SK-N-SH (cell line): Measurements from ENCODE around the gene CHSY1. TPM values are rescaled to one million over a fixed set of nuclear protein-coding genes. Genes with fewer than 3 reads are reported as not detected.
A peak's percentile ranks its signal among the peaks of the same experiment; 100 is the strongest.

Experiments
- CTCF ChIA-PET: fragments of 300-600, 350-600 bp; formaldehyde crosslinking; extraction: SDS; loops from one replicate; lab custom pipeline; 2021; lab: Yijun Ruan, JAX
- POLR2A ChIA-PET: fragments of 350-600 bp; sonication (Branson Sonifier 250); formaldehyde crosslinking; extraction: SDS; loops from one replicate; lab custom pipeline; 2020; ENCODE audit warnings: antibody characterized with exemption, inconsistent platforms; lab: Yijun Ruan, JAX
- DNase-seq: peaks from one replicate; pipeline ENCODE4 v3.0.0; 2012
- H2AFZ ChIP-seq: fragments of 200-600 bp; sonication (generic); 2 replicates; pipeline ENCODE4 v1.8.1; 2016; ENCODE audit warnings: antibody characterized with exemption, mild to moderate bottlenecking, low read depth
- H3F3A ChIP-seq: fragments of 200-600 bp; sonication (generic); replicated peaks from 2 replicates; pipeline ENCODE3; 2016; ENCODE audit warnings: antibody characterized with exemption, mild to moderate bottlenecking; ENCODE audit not compliant: insufficient read depth
- H3K27ac ChIP-seq, 2 experiments: fragments of 200-500 bp in 1 of 2; fragments of 200-600 bp in 1 of 2; sonication (Bioruptor generic) in 1 of 2; sonication (generic), shearing (Covaris generic) in 1 of 2; 2 replicates each; pipeline versions ENCODE4 v1.5.1 to v1.6.1; 2014 to 2016; ENCODE audit warnings: low read depth in 2 of 2, inconsistent platforms in 1 of 2, low read length in 1 of 2, mild to moderate bottlenecking in 1 of 2, mixed read lengths in 1 of 2
- H3K27me3 ChIP-seq: fragments of 200-600 bp; sonication (generic), shearing (Covaris generic); 2 replicates; pipeline ENCODE4 v1.6.1; 2016; ENCODE audit warnings: mixed run types; ENCODE audit not compliant: insufficient read depth
- H3K36me3 ChIP-seq, 2 experiments: fragments of 200-500 bp in 1 of 2; fragments of 200-600 bp in 1 of 2; sonication (Bioruptor generic) in 1 of 2; sonication (generic) in 1 of 2; replicated peaks in 1 of 2; 2 replicates each; pipeline versions ENCODE3 to v1.5.1; 2014 to 2016; ENCODE audit warnings: low read length in 1 of 2, mild to moderate bottlenecking in 1 of 2; ENCODE audit not compliant: insufficient read depth in 2 of 2, control insufficient read depth in 1 of 2
- H3K4me1 ChIP-seq, 2 experiments: fragments of 200-500 bp in 1 of 2; fragments of 200-600 bp in 1 of 2; sonication (Bioruptor generic) in 1 of 2; sonication (generic), shearing (Covaris generic) in 1 of 2; 2 replicates each; pipeline versions ENCODE4 v1.5.1 to v1.6.1; 2014 to 2016; ENCODE audit warnings: low read depth in 1 of 2, low read length in 1 of 2, mixed run types in 1 of 2; ENCODE audit not compliant: insufficient read depth in 2 of 2, control insufficient read depth in 1 of 2
- H3K4me2 ChIP-seq: fragments of 200-600 bp; sonication (generic), shearing (Covaris generic); 2 replicates; pipeline ENCODE4 v1.6.1; 2017; ENCODE audit warnings: mixed run types
- H3K4me3 ChIP-seq, 2 experiments: fragments of 200-500 bp in 1 of 2; fragments of 200-600 bp in 1 of 2; sonication (Bioruptor generic) in 1 of 2; sonication (generic), shearing (Covaris generic) in 1 of 2; 2 replicates each; pipeline versions ENCODE4 v1.5.1 to v1.8.1; 2014 to 2016; ENCODE audit warnings: low read depth in 2 of 2, inconsistent platforms in 1 of 2, low read length in 1 of 2, mild to moderate bottlenecking in 1 of 2, mixed read lengths in 1 of 2, moderate library complexity in 1 of 2
- H3K79me2 ChIP-seq: fragments of 200-600 bp; sonication (generic); 2 replicates; pipeline ENCODE4 v1.8.1; 2017; ENCODE audit warnings: mild to moderate bottlenecking; ENCODE audit not compliant: insufficient read depth
- H3K9ac ChIP-seq: fragments of 200-600 bp; sonication (generic); 2 replicates; pipeline ENCODE4 v1.6.1; 2017; ENCODE audit warnings: mixed run types
- H3K9me2 ChIP-seq: fragments of 200-600 bp; sonication (generic); 2 replicates; pipeline ENCODE4 v1.6.1; 2017; ENCODE audit warnings: mixed run types
- H3K9me3 ChIP-seq: fragments of 200-600 bp; sonication (generic); 2 replicates; pipeline ENCODE4 v1.6.1; 2017; ENCODE audit warnings: mixed run types, mild to moderate bottlenecking, moderate library complexity
- H4K20me1 ChIP-seq: fragments of 200-600 bp; sonication (generic); 2 replicates; pipeline ENCODE4 v1.6.1; 2017; ENCODE audit warnings: mild to moderate bottlenecking, mixed run types; ENCODE audit not compliant: insufficient read depth
- CTCF ChIP-seq: fragments of 200-600 bp; sonication (generic); IDR thresholded peaks from 2 replicates; pipeline ENCODE4 v1.6.1; 2017; ENCODE audit warnings: antibody characterized with exemption, mild to moderate bottlenecking, moderate library complexity
- FOXJ3 ChIP-seq: sonication (generic); formaldehyde crosslinking; IDR thresholded peaks from 2 replicates; pipeline ENCODE4 v1.5.1; 2020; ENCODE audit warnings: mild to moderate bottlenecking, missing genetic modification reagents
- IRF3 ChIP-seq: fragments of 150-350 bp; IDR thresholded peaks from 2 replicates; pipeline ENCODE4 v1.6.1; 2016; ENCODE audit warnings: mild to moderate bottlenecking, low read depth, low read length
- MXI1 ChIP-seq: IDR thresholded peaks from 2 replicates; pipeline ENCODE4 v1.6.1; 2012; ENCODE audit warnings: mild to moderate bottlenecking, low read depth, low read length, improper control_type of control experiment
- POLR2AphosphoS5 ChIP-seq: IDR thresholded peaks from 2 replicates; pipeline ENCODE4 v1.6.1; 2012; ENCODE audit warnings: low read depth, low read length
- RFX5 ChIP-seq: IDR thresholded peaks from 2 replicates; pipeline ENCODE4 v1.6.1; 2012; ENCODE audit warnings: mild to moderate bottlenecking, improper control_type of control experiment, low read length
- SMC3 ChIP-seq: IDR thresholded peaks from 2 replicates; pipeline ENCODE4 v1.6.1; 2012; ENCODE audit warnings: low read depth, low read length, improper control_type of control experiment
- TCF12 ChIP-seq: IDR thresholded peaks from 2 replicates; pipeline ENCODE4 v1.4.0; 2012
- USF1 ChIP-seq: IDR thresholded peaks from 2 replicates; pipeline ENCODE4 v1.4.0; 2012; ENCODE audit warnings: low read depth, borderline replicate concordance
- YY1 ChIP-seq: IDR thresholded peaks from 2 replicates; pipeline ENCODE4 v1.4.0; 2012; ENCODE audit warnings: low read depth, mild to moderate bottlenecking
- WGBS: methylation state at CpG from one replicate; pipeline ENCODE4 v1.1.6; 2017; ENCODE audit warnings: low lambda C conversion rate; 5-methylcytosine and 5-hydroxymethylcytosine counted together
- polyA plus RNA-seq, 3 experiments: library from polyadenylated mRNA; depleted of rRNA; stranded (reverse); fragments of >200 nt; gene quantifications; 2 replicates each; pipeline ENCODE4 v1.2.3, GENCODE V29; 2012

The CHSY1 gene
- polyA plus RNA-seq, 1 of the 3 experiments (the other 2 are of a cell fraction): 15.7 TPM

- H3K79me2 ChIP-seq: peaks cover 77% of the 10 kb centered on the region
- CTCF ChIA-PET: interaction anchor here (1.2 kb wide), 1 partner anchor 71 kb away, joined by 3 read pairs; the partner anchor contains the start of gene CHSY1
Observed at GRCh38 chr15:101181349-101181748, 70.5 kb downstream of the CHSY1 start.

More at GRCh38 chr15:101181349-101181748, 70.5 kb downstream of the CHSY1 start:
- DNase-seq: no peak
- H2AFZ ChIP-seq: no peak overlapping the region
- H3K4me1 ChIP-seq: peaks cover 6 to 17% of the 10 kb centered on the region in 2 experiments; a peak in 2 of 4 replicates
- H3K27me3 ChIP-seq: no peaks in the 10 kb centered on the region
- peak overlapping the region in 1 of 2 experiments; percentile 28; a peak in 1 of 4 replicates for H3K27ac ChIP-seq
- no peak overlapping the region for H3K9ac ChIP-seq
- H3K9me3 ChIP-seq: no peaks in the 10 kb centered on the region
- peaks cover 23% of the 10 kb centered on the region for H4K20me1 ChIP-seq
- no peak overlapping the region for H3K4me2 ChIP-seq
- POLR2A ChIA-PET: no interaction called here
- H3K36me3 ChIP-seq: peaks cover 22 to 27% of the 10 kb centered on the region in 2 experiments
- H3K4me3 ChIP-seq: no peak overlapping the region
- no peak for TF ChIP-seq TCF12
- TF ChIP-seq CTCF: no peak
- TF ChIP-seq RFX5: no peak
- no peak for TF ChIP-seq MXI1
- no peak for TF ChIP-seq POLR2AphosphoS5
- no peak for TF ChIP-seq IRF3
- no peak for TF ChIP-seq USF1
- TF ChIP-seq SMC3: no peak
- TF ChIP-seq FOXJ3: no peak
- TF ChIP-seq YY1: no peak
- 98% methylated on average over 4 of the region's 4 CpGs for WGBS
- no peaks in the 10 kb centered on the region for H3K9me2 ChIP-seq
- peaks cover 5% of the 10 kb centered on the region for H3F3A ChIP-seq
